ENCODE data around the gene ZFAND6. TPM values are rescaled to one million over a fixed set of nuclear protein-coding genes. Genes with fewer than 3 reads are reported as not detected.
"Not testable (repeated sequence)": the region's sequence is repeated elsewhere in the genome, so short reads cannot be mapped to it uniquely, and the experiment has no call there.

ZFAND6 gene
- total RNA-seq, 1 donor from 2014 or later, result 73.1 TPM

DNA sequence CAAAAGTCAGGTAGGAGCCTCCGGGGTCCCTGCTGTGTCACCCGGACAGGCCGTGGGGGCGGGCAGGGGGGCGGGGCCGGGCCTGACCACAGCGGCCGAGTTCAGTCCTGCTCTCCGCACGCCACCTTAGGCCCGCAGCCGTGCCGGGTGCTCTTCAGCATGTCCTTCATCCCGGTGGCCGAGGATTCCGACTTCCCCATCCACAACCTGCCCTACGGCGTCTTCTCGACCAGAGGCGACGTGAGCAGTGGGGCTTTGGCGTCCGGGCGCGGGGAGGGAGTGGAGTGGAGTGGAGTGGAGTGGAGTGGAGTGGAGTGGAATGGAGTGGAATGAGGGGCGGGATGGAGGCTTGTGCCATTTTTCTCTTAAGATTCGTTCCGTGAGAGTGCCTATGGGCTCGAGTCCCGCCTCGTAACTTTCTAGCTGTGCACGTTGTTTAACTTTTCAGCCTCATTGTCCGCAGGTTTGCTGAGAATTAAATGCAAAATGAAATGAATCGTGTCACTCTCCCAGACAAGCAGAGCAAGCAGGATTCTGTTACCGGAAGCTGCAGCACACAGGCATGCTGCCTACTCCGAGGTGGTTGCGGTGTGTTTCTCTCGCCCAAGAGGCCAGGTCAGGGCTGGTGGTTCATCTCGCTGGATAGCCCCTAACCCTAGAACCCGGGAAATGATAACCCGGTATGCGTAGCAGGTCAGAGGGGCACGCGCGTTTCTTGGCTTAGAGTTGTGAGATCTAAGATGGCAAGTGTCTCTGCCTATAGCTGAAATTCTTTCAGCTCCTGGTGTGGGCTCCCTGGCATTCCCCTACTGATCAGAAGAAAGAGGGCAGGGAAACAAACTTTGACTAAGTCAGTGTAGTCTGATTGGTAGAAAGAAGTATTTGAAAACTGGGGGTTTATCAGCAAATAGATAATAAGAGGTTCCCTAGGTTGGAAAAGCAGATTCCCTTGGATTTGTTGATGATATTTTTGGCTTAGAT, 93.7 kb downstream of the ZFAND6 start, which contains the start of gene FAH:
TSS of gene FAH (plus strand) at position 104 of the 981 bp plus-strand sequence. CDS start at position 160, 56 bp downstream.
- H3K4me1 Mint-ChIP-seq (ENCODE audit: low read depth), result peaks cover 6% of the 10 kb centered on the region
- H3K9me3 Mint-ChIP-seq (ENCODE audit: low read depth), result no peaks in the 10 kb centered on the region

DNA sequence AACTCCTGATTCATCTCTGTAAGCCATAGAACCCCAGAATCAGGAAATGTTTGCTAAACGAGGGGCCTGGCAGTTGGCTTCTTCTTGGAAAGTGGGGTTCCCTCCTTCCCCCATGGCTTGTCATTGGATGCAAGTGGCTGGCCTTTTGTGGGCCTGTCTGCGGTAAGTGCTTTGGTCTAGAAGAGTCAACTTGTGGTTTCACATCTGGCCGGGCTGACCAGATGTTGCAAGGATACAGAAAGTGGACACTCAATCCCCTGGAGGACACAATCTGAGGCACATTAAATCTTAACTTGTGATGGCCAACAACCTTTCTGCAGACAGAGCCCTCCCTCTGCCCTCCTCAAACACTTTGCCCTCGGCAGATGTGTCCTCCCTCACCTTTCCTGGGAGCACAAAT, 94.4 kb downstream of the ZFAND6 start:
- H3K4me1 Mint-ChIP-seq (ENCODE audit: low read depth), result peaks cover 6% of the 10 kb centered on the region
- H3K36me3 Mint-ChIP-seq (ENCODE audit: insufficient read depth), result no peaks in the 10 kb centered on the region
- H3K4me3 Mint-ChIP-seq (ENCODE audit: low read depth), result peak overlapping the region; percentile 88
- TF ChIP-seq, protein P1, sequence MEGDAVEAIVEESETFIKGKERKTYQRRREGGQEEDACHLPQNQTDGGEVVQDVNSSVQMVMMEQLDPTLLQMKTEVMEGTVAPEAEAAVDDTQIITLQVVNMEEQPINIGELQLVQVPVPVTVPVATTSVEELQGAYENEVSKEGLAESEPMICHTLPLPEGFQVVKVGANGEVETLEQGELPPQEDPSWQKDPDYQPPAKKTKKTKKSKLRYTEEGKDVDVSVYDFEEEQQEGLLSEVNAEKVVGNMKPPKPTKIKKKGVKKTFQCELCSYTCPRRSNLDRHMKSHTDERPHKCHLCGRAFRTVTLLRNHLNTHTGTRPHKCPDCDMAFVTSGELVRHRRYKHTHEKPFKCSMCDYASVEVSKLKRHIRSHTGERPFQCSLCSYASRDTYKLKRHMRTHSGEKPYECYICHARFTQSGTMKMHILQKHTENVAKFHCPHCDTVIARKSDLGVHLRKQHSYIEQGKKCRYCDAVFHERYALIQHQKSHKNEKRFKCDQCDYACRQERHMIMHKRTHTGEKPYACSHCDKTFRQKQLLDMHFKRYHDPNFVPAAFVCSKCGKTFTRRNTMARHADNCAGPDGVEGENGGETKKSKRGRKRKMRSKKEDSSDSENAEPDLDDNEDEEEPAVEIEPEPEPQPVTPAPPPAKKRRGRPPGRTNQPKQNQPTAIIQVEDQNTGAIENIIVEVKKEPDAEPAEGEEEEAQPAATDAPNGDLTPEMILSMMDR (IDR thresholded peaks at IDR 0.05; ENCODE audit: unreplicated experiment), result no peak
- H3K9me3 Mint-ChIP-seq (ENCODE audit: low read depth), result no peaks in the 10 kb centered on the region
- H3K27ac Mint-ChIP-seq, result no peak overlapping the region
- DNase-seq (ENCODE audit: low spot score, unreplicated experiment), result no peak
- peaks cover 19% of the 10 kb centered on the region for H3K27me3 Mint-ChIP-seq

More for the DNA sequence above, 93.7 kb downstream of the ZFAND6 start, which contains the start of gene FAH:
- H3K27ac Mint-ChIP-seq, result peak within 1 kb of the TSS; percentile 73
- H3K4me3 Mint-ChIP-seq (ENCODE audit: low read depth), result peak within 1 kb of the TSS; percentile 88
- no peak for DNase-seq (ENCODE audit: low spot score, unreplicated experiment)
- H3K36me3 Mint-ChIP-seq (ENCODE audit: insufficient read depth), result no peaks in the 10 kb centered on the region
- peaks cover 23% of the 10 kb centered on the region for H3K27me3 Mint-ChIP-seq
- TF ChIP-seq, protein P1 (IDR thresholded peaks at IDR 0.05; ENCODE audit: unreplicated experiment), result no peak

DNA sequence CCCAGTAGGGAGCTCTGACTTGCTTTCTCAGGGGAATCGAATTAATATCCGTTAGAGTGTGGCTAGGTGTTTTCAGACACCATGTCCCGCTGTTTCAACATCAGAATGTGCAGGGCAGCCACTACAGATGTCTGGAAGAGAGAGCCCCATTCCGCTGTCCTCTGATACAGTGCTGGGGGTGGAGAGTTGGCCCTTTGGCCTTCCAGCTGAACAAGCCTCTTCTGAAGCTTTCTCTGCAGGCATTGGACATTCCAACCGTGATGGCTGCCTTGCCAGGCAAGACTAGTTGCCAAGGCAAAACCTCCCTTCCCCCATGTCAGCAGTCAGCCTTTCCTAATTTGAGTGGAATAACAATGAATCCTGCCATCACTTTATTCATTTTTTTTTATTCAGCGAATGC, 94.9 kb downstream of the ZFAND6 start:
- TF ChIP-seq, protein P1 (IDR thresholded peaks at IDR 0.05; ENCODE audit: unreplicated experiment), result no peak
- peaks cover 19% of the 10 kb centered on the region for H3K27me3 Mint-ChIP-seq
- no peak for DNase-seq (ENCODE audit: low spot score, unreplicated experiment)
- peaks cover 6% of the 10 kb centered on the region for H3K4me1 Mint-ChIP-seq (ENCODE audit: low read depth)
- no peak overlapping the region for H3K27ac Mint-ChIP-seq
- H3K4me3 Mint-ChIP-seq (ENCODE audit: low read depth), result peak overlapping the region; percentile 88
- no peaks in the 10 kb centered on the region for H3K9me3 Mint-ChIP-seq (ENCODE audit: low read depth)
- no peaks in the 10 kb centered on the region for H3K36me3 Mint-ChIP-seq (ENCODE audit: insufficient read depth)

DNA sequence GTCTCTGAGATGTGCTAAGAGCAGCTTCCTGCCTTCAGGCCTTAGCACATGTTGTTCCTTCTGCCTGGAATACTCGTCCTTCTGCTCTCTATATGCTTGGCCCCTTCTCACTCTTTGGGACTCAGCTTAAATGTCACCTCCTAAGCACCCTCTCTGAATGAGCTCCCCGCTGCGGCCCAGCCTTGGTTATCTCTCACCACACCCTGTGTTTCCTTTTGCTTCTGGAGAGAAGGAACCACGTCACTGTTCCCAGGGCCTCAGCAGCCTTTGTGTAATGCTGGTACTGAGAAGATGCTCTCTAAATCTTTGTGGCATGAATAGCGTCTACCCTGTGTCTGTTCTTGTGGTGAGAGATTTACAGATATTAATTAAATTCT, 95.5 kb downstream of the ZFAND6 start:
- H3K36me3 Mint-ChIP-seq (ENCODE audit: insufficient read depth), result no peaks in the 10 kb centered on the region
- TF ChIP-seq, protein P1 (IDR thresholded peaks at IDR 0.05; ENCODE audit: unreplicated experiment), result no peak
- H3K4me1 Mint-ChIP-seq (ENCODE audit: low read depth), result peaks cover 6% of the 10 kb centered on the region
- H3K4me3 Mint-ChIP-seq (ENCODE audit: low read depth), result no peak overlapping the region
- no peak for DNase-seq (ENCODE audit: low spot score, unreplicated experiment)
- H3K27ac Mint-ChIP-seq, result no peak overlapping the region
- H3K9me3 Mint-ChIP-seq (ENCODE audit: low read depth), result no peaks in the 10 kb centered on the region
- peaks cover 18% of the 10 kb centered on the region for H3K27me3 Mint-ChIP-seq

DNA sequence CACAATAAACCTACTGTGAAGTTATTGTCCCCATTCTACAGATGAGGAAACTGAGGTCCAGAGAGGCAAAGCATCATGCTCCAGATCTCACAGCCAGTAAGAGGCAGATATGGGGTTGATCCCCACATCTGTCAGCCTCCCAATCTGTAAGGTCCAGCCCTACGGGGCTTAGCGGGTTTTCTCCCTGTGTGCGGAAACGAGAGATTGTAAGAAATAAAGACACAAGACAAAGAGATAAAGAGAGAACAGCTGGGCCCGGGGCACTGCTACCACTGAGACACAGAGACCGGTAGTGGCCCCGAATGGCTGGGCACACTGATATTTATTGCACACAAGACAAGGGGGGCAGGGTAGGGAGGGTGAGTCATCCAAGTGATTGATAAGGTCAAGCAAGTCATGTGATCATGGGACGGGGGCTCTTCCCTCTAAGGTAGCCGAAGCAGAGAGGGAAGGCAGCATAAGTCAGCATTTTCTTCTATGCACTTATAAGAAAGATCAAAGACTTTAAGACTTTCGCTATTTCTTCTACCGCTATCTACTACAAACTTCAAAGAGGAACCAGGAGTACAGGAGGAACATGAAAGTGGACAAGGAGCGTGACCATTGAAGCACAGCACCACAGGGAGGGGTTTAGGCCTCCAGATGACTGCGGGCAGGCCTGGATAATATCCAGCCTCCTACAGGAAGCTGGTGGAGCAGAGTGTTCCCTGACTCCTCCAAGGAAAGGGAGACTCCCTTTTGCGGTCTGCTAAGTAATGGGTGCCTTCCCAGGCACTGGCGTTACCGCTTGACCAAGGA, 96.1 kb downstream of the ZFAND6 start:
- not testable (repeated sequence) for DNase-seq (ENCODE audit: low spot score, unreplicated experiment); H3K9me3 Mint-ChIP-seq (ENCODE audit: low read depth); H3K27ac Mint-ChIP-seq; H3K4me3 Mint-ChIP-seq (ENCODE audit: low read depth); H3K4me1 Mint-ChIP-seq (ENCODE audit: low read depth); H3K36me3 Mint-ChIP-seq (ENCODE audit: insufficient read depth)
- H3K27me3 Mint-ChIP-seq, result peaks cover 12% of the 10 kb centered on the region
